ENCODE measurements around the gene ATP8B4. TPM values are rescaled to one million over a fixed set of nuclear protein-coding genes. Genes with fewer than 3 reads are reported as not detected.

Gene ATP8B4
- total RNA-seq, 4 donors from 2014 or later, result 2.0 to 9.8 (median 9.2) TPM

GRCh38 chr15:50150851-50151250, 31.8 kb upstream of the ATP8B4 start:
- no peak for ATAC-seq
- H3K27me3 ChIP-seq, result no peaks in the 10 kb centered on the region

GRCh38 chr15:50150349-50150748, 31.3 kb upstream of the ATP8B4 start:
- no peak for TF ChIP-seq POLR2AphosphoS5 (IDR thresholded peaks at IDR 0.05)
- TF ChIP-seq POLR2A (IDR thresholded peaks at IDR 0.05), result no peak
- TF ChIP-seq EP300 (IDR thresholded peaks at IDR 0.05), result no peak
- TF ChIP-seq CTCF (IDR thresholded peaks at IDR 0.05), result no peak
- H3K9me3 ChIP-seq, result peaks cover 0 to 9% (median 0%) of the 10 kb centered on the region in 3 donors
- H3K36me3 ChIP-seq, result no peaks in the 10 kb centered on the region
- 94% methylated on average over 3 of the region's 3 CpGs; no CpG with 5 or more reads in 1 of the 2 donors for WGBS, 2 donors (ENCODE audit: low coverage in 1 of 2)
- ATAC-seq, result no peak
- H3K27me3 ChIP-seq, result no peaks in the 10 kb centered on the region
- H3K4me3 ChIP-seq, result no peak overlapping the region
- H3K27ac ChIP-seq, result no peak overlapping the region
- peaks cover 0 to 3% (median 0%) of the 10 kb centered on the region in 3 donors for H3K4me1 ChIP-seq

More at GRCh38 chr15:50150851-50151250, 31.8 kb upstream of the ATP8B4 start:
- H3K9me3 ChIP-seq, result peaks cover 0 to 11% (median 0%) of the 10 kb centered on the region in 3 donors
- H3K4me1 ChIP-seq, result no peaks in the 10 kb centered on the region
- H3K36me3 ChIP-seq, result no peaks in the 10 kb centered on the region
- TF ChIP-seq POLR2AphosphoS5 (IDR thresholded peaks at IDR 0.05) (no peak), POLR2A (IDR thresholded peaks at IDR 0.05) (no peak), CTCF (IDR thresholded peaks at IDR 0.05) (no peak), EP300 (IDR thresholded peaks at IDR 0.05) (no peak)
- H3K27ac ChIP-seq, result no peak overlapping the region
- H3K4me3 ChIP-seq, result no peak overlapping the region

GRCh38 chr15:50149090-50149489, 30.1 kb upstream of the ATP8B4 start:
- no peak overlapping the region for H3K4me3 ChIP-seq
- no peak overlapping the region for H3K27ac ChIP-seq
- no peaks in the 10 kb centered on the region for H3K9me3 ChIP-seq
- H3K4me1 ChIP-seq, result peaks cover 0 to 10% (median 3%) of the 10 kb centered on the region in 3 donors
- no peaks in the 10 kb centered on the region for H3K36me3 ChIP-seq
- 33 to 44% methylated on average over 1 of the region's 1 CpG for WGBS, 2 donors (ENCODE audit: low coverage in 1 of 2)
- H3K27me3 ChIP-seq, result no peaks in the 10 kb centered on the region
- TF ChIP-seq POLR2A (IDR thresholded peaks at IDR 0.05) (no peak), CTCF (IDR thresholded peaks at IDR 0.05) (no peak), POLR2AphosphoS5 (IDR thresholded peaks at IDR 0.05) (no peak)
- no peak for ATAC-seq

DNA sequence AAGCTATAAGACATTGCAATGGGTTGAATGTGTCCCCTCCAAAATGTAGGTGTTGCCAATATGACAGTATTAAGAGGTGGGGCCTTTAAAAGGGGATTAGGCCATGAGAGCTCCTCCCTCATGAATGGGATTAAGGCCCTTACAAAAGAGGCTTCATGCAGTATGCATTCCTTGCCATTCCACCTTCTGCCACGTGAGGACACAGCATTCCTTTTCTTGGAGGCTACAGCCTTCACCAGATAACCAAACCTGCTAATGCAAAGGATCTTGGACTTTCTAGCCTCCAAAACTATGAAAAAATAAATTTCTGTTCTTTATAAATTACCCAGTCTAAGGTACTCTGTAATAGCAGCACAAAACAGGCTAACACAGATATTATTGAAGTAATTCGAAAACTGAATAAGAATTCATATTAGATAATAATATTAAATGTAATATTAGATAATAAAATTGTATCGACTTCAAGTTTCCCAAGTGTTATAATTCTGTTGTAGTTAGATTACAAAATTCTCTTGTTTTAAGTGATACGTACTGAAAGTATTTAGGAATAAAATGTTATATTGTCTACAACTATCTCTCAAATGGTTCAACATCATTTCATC, 29.4 kb upstream of the ATP8B4 start:
- Histone ChIP-seq H3K27me3 (no peaks in the 10 kb centered on the region), H3K36me3 (no peaks in the 10 kb centered on the region), H3K9me3 (no peaks in the 10 kb centered on the region), H3K4me1 (peaks cover 0 to 10% (median 3%) of the 10 kb centered on the region in 3 donors), H3K27ac (no peak overlapping the region), H3K4me3 (no peak overlapping the region)
- no peak for ATAC-seq
- TF ChIP-seq CTCF (IDR thresholded peaks at IDR 0.05), result no peak
- no peak for TF ChIP-seq POLR2AphosphoS5 (IDR thresholded peaks at IDR 0.05)
- no peak for TF ChIP-seq EP300 (IDR thresholded peaks at IDR 0.05)
- no peak for TF ChIP-seq POLR2A (IDR thresholded peaks at IDR 0.05)
- WGBS, 2 donors (ENCODE audit: low coverage in 1 of 2), result 71 to 75% methylated on average over 4 of the region's 4 CpGs

DNA sequence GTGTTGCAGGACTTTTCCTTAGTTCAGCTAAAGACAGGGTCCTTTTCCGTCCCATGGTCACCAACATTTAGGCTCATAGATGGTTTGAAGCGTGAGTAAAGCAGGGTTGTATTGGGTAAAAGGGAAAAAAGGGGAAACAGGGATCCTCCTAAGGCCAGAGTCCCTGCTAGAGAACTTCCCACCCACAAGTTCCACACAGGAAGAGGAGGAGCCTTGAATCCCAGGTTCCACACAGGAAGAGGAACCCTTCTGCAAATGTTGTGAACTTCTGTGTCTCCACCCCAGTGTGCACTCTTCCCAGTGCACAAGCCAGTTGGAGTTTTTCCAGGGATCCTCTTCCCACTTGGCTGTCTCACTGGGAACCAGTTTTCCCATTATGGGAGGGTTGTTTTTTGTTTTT, 27.6 kb upstream of the ATP8B4 start:
- no peak for ATAC-seq
- peaks cover 0 to 10% (median 3%) of the 10 kb centered on the region in 3 donors for H3K4me1 ChIP-seq
- H3K36me3 ChIP-seq, result no peaks in the 10 kb centered on the region
- 91 to 100% methylated on average over 2 of the region's 2 CpGs for WGBS, 2 donors (ENCODE audit: low coverage in 1 of 2)
- no peaks in the 10 kb centered on the region for H3K9me3 ChIP-seq
- TF ChIP-seq POLR2AphosphoS5 (IDR thresholded peaks at IDR 0.05), result no peak
- no peak for TF ChIP-seq POLR2A (IDR thresholded peaks at IDR 0.05)
- no peak for TF ChIP-seq EP300 (IDR thresholded peaks at IDR 0.05)
- TF ChIP-seq CTCF (IDR thresholded peaks at IDR 0.05), result no peak
- H3K27me3 ChIP-seq, result no peaks in the 10 kb centered on the region
- no peak overlapping the region for H3K27ac ChIP-seq
- H3K4me3 ChIP-seq, result no peak overlapping the region
